Measurements from ENCODE around the gene FLNC. TPM values are rescaled to one million over a fixed set of nuclear protein-coding genes. Genes with fewer than 3 reads are reported as not detected.

FLNC gene
- total RNA-seq, 1 donor from 2014 or later, result 7.7 TPM

GRCh38 chr7:128900237-128900636, 70.0 kb downstream of the FLNC start:
- no peak overlapping the region for H3K27ac Mint-ChIP-seq (ENCODE audit: unreplicated experiment)
- no peaks in the 10 kb centered on the region for H3K4me1 Mint-ChIP-seq (ENCODE audit: unreplicated experiment)
- H3K4me3 Mint-ChIP-seq (ENCODE audit: unreplicated experiment), result no peak overlapping the region
- TF ChIP-seq CTCF (IDR thresholded peaks at IDR 0.05; ENCODE audit: unreplicated experiment), result no peak
- no peak for DNase-seq (ENCODE audit: low spot score)
- peaks cover 4% of the 10 kb centered on the region for H3K9me3 Mint-ChIP-seq (ENCODE audit: unreplicated experiment)
- H3K36me3 Mint-ChIP-seq (ENCODE audit: low read depth, unreplicated experiment), result peaks cover 4% of the 10 kb centered on the region
- H3K27me3 Mint-ChIP-seq (ENCODE audit: unreplicated experiment), result peaks cover 2% of the 10 kb centered on the region

- DNase-seq (ENCODE audit: low spot score), result no peak
- H3K9me3 Mint-ChIP-seq (ENCODE audit: unreplicated experiment), result peaks cover 4% of the 10 kb centered on the region
- TF ChIP-seq CTCF (IDR thresholded peaks at IDR 0.05; ENCODE audit: unreplicated experiment), result no peak
- peaks cover 4% of the 10 kb centered on the region for H3K36me3 Mint-ChIP-seq (ENCODE audit: low read depth, unreplicated experiment)
- H3K4me3 Mint-ChIP-seq (ENCODE audit: unreplicated experiment), result no peak overlapping the region
- H3K27me3 Mint-ChIP-seq (ENCODE audit: unreplicated experiment), result peaks cover 5% of the 10 kb centered on the region
- H3K4me1 Mint-ChIP-seq (ENCODE audit: unreplicated experiment), result no peaks in the 10 kb centered on the region
- H3K27ac Mint-ChIP-seq (ENCODE audit: unreplicated experiment), result no peak overlapping the region
Measured at GRCh38 chr7:128902761-128903585, 72.8 kb downstream of the FLNC start.

DNA sequence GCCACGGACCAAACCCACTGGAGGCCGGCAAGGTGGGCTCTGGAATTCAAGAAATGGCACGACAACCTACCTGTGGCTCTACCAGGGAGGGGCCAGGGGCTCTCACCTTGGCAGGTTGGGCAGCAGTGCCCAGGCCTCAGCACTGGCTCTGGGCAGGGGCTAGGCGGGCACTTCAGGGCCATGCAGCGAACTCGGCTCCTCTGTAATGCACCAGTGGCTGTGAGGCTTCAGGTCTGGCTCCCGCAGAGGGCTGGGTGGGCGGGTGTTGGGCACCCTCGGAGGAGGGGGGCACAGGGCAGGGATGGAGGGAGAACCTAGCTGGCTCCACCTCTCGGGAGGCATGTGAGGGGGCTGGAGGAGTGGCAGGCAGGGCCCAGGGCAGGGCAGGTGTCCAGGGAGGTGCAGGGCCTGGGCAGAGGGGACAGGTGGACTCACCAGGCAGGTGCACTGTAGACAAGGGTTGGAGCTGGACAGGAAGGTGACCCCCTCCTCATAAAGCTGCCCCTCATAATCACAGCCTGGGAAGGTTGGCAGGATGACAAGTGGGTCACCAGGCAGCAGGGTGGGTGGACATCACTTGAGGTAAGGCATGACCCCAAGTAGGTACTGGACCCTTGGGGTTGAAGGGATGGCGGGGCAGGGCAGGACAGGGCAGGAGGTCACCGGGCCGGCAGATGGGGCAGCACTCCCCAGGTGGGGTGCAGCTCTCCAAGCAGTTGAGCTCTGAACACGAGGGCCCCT, 73.6 kb downstream of the FLNC start:
- Mint-ChIP-seq H3K27ac (ENCODE audit: unreplicated experiment) (no peak overlapping the region), H3K4me1 (ENCODE audit: unreplicated experiment) (no peaks in the 10 kb centered on the region), H3K27me3 (ENCODE audit: unreplicated experiment) (peaks cover 7% of the 10 kb centered on the region), H3K36me3 (ENCODE audit: low read depth, unreplicated experiment) (peaks cover 4% of the 10 kb centered on the region), H3K4me3 (ENCODE audit: unreplicated experiment) (no peak overlapping the region), H3K9me3 (ENCODE audit: unreplicated experiment) (no peaks in the 10 kb centered on the region)
- no peak for TF ChIP-seq CTCF (IDR thresholded peaks at IDR 0.05; ENCODE audit: unreplicated experiment)
- DNase-seq (ENCODE audit: low spot score), result no peak

DNA sequence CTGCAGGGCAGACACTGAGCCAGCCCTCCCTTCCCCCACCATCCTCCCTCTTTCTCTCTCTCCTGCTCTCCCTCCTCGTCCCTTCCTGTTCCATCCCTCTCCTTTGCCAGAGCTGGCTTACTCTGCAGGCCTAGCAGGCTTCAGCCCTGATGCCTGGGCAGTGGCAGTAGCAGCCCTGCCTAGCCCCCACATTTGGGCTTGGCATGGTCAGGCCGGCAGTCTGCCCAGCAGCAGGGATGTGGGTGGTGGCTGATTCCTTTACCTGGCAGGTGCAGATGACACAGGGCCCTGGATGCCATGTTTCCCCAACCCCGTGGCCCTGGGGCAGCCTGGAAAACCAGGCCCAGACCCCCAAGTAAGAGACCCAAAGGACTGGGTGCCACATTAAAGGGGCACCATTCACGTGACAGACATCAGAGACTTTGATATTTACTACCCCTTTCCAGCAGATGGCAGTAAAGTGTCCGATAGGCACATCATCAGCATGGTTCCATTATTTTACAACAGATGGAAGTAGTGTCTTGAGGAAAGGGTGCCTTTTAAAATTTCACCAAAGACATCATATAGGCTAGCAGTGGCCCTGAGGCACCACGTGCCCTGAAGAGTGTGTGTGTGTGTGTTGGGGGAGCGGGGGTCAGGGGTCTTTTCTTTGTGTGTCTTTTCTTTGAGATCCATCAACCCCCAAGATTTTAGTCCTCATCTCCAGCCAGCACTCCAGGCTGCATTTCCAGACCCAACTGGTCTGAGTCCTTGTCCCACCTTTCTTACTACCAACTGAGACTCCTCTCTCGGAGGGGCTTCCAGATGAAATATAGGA, 74.4 kb downstream of the FLNC start:
- peaks cover 7% of the 10 kb centered on the region for H3K27me3 Mint-ChIP-seq (ENCODE audit: unreplicated experiment)
- DNase-seq (ENCODE audit: low spot score), result no peak
- H3K4me1 Mint-ChIP-seq (ENCODE audit: unreplicated experiment), result peaks cover 2% of the 10 kb centered on the region
- peaks cover 4% of the 10 kb centered on the region for H3K36me3 Mint-ChIP-seq (ENCODE audit: low read depth, unreplicated experiment)
- no peak overlapping the region for H3K4me3 Mint-ChIP-seq (ENCODE audit: unreplicated experiment)
- no peak overlapping the region for H3K27ac Mint-ChIP-seq (ENCODE audit: unreplicated experiment)
- H3K9me3 Mint-ChIP-seq (ENCODE audit: unreplicated experiment), result no peaks in the 10 kb centered on the region
- TF ChIP-seq CTCF (IDR thresholded peaks at IDR 0.05; ENCODE audit: unreplicated experiment), result peak; percentile 5
